ENCODE data around the gene C15orf40.

Gene C15orf40

DNA sequence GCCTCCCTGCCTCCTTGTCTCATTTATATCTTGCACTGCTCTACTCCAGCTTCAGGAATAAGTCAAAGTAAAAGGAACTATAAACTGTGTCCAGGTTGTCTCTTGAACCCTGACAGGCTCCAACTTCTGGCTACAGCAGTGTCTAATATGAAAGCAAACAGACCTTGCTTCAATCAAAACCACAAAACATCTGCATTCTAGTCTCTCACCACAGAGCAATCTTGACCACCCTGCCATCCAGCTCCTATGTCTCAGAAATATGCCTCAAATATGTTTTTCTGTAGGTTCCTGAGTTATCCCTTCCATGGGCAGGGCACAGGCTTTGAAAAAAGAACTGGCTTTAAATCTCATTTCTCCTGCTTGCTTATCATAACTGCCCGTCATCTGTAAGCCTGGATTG lies 38.4 kb downstream of the C15orf40 start:
- H3K9me3 ChIP-seq (ENCODE audit: insufficient read depth, low read length): no peaks in the 10 kb centered on the region
- no peaks in the 10 kb centered on the region for H3K79me2 ChIP-seq (ENCODE audit: low read length)
- no peaks in the 10 kb centered on the region for H3K36me3 ChIP-seq (replicated peaks; ENCODE audit: low read depth, low read length)
- no peak overlapping the region for H3K27ac ChIP-seq (ENCODE audit: low read length)
- no peak overlapping the region for H3K4me2 ChIP-seq (ENCODE audit: low read length)
- TF ChIP-seq CTCF (IDR thresholded peaks at IDR 0.05; ENCODE audit: low read depth, low read length) (no peak), EZH2phosphoT487 (IDR thresholded peaks at IDR 0.05; ENCODE audit: low read depth) (no peak)
- H3K4me1 ChIP-seq (ENCODE audit: low read length): no peaks in the 10 kb centered on the region
- no peaks in the 10 kb centered on the region for H4K20me1 ChIP-seq (ENCODE audit: insufficient read depth, low read length)
- H3K27me3 ChIP-seq (ENCODE audit: low read depth, low read length): no peaks in the 10 kb centered on the region
- H2AFZ ChIP-seq (ENCODE audit: low read depth, low read length): no peak overlapping the region
- no peak overlapping the region for H3K4me3 ChIP-seq (ENCODE audit: low read length)
- no peak overlapping the region for H3K9ac ChIP-seq (ENCODE audit: low read length)

DNA sequence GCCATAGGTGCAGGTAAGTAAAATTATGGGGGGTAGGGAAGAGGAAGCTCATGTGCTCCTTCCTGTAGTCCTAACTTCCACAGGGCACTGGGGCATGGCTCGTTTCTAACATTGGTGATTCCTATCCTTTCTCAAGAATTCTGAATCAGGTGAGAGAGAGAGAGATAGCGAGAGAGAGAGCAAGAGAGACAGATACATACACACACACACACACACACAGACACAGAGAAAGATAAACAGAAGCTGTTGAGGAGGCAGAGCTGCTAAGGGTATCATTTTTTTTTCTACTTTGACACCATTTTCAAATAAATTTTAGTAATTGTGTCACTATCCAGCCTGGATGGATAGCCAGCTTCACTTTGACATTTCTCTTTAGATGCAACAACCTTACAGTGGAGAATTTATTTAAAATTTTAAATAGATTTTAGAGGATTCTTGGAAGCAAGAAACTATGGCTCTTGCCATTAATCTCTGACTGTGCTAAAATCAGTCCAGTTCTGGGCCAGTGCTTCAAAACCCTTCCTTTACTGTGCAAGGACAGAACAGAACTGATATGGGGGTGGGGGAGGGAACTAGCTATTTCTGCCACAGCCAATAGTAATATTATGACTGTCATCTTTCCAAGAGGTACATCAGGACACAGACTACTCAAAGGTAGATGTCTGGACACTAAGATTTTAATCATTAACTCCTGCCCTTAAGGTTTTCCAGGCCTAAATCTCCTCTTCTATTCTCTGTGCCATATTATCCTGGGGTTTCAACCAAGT lies 40.0 kb downstream of the C15orf40 start:
- TF ChIP-seq CTCF (IDR thresholded peaks at IDR 0.05; ENCODE audit: low read depth, low read length) (no peak), EZH2phosphoT487 (IDR thresholded peaks at IDR 0.05; ENCODE audit: low read depth) (no peak)

DNA sequence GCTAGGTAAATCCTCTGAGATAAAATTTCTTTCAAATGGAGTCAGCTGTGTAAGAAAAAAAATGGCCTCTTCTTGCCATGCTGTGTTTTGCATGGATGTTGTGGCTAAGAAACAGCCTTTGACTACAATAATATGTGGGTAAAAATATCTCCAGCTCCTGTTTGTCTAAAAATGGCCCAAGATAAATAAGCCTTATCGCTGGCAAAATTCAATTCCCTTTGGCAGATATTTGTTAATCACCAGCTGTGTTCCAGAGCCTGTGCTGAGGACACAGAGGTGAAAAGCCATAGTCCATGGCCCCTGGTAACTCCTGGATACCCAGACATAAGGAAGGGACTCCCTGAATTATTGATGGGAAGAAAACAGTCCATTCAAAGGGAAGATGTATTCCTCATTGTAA lies 40.7 kb downstream of the C15orf40 start:
- no peaks in the 10 kb centered on the region for H3K9me3 ChIP-seq (ENCODE audit: insufficient read depth, low read length)
- H2AFZ ChIP-seq (ENCODE audit: low read depth, low read length): no peak overlapping the region
- H3K9ac ChIP-seq (ENCODE audit: low read length): no peak overlapping the region
- H3K4me1 ChIP-seq (ENCODE audit: low read length): peaks cover 7% of the 10 kb centered on the region
- H3K36me3 ChIP-seq (replicated peaks; ENCODE audit: low read depth, low read length): no peaks in the 10 kb centered on the region
- no peak overlapping the region for H3K4me3 ChIP-seq (ENCODE audit: low read length)
- no peak overlapping the region for H3K27ac ChIP-seq (ENCODE audit: low read length)
- H3K79me2 ChIP-seq (ENCODE audit: low read length): no peaks in the 10 kb centered on the region
- no peaks in the 10 kb centered on the region for H3K27me3 ChIP-seq (ENCODE audit: low read depth, low read length)
- H3K4me2 ChIP-seq (ENCODE audit: low read length): no peak overlapping the region
- TF ChIP-seq CTCF (IDR thresholded peaks at IDR 0.05; ENCODE audit: low read depth, low read length): no peak
- no peak for TF ChIP-seq EZH2phosphoT487 (IDR thresholded peaks at IDR 0.05; ENCODE audit: low read depth)
- no peaks in the 10 kb centered on the region for H4K20me1 ChIP-seq (ENCODE audit: insufficient read depth, low read length)

More for the DNA sequence above, 40.0 kb downstream of the C15orf40 start:
- H2AFZ ChIP-seq (ENCODE audit: low read depth, low read length): no peak overlapping the region
- H3K27me3 ChIP-seq (ENCODE audit: low read depth, low read length): no peaks in the 10 kb centered on the region
- H3K36me3 ChIP-seq (replicated peaks; ENCODE audit: low read depth, low read length): no peaks in the 10 kb centered on the region
- H3K79me2 ChIP-seq (ENCODE audit: low read length): no peaks in the 10 kb centered on the region
- no peaks in the 10 kb centered on the region for H3K9me3 ChIP-seq (ENCODE audit: insufficient read depth, low read length)
- H3K4me2 ChIP-seq (ENCODE audit: low read length): no peak overlapping the region
- H3K27ac ChIP-seq (ENCODE audit: low read length): no peak overlapping the region
- H4K20me1 ChIP-seq (ENCODE audit: insufficient read depth, low read length): no peaks in the 10 kb centered on the region
- H3K4me3 ChIP-seq (ENCODE audit: low read length): no peak overlapping the region
- no peak overlapping the region for H3K9ac ChIP-seq (ENCODE audit: low read length)
- H3K4me1 ChIP-seq (ENCODE audit: low read length): peaks cover 5% of the 10 kb centered on the region

DNA sequence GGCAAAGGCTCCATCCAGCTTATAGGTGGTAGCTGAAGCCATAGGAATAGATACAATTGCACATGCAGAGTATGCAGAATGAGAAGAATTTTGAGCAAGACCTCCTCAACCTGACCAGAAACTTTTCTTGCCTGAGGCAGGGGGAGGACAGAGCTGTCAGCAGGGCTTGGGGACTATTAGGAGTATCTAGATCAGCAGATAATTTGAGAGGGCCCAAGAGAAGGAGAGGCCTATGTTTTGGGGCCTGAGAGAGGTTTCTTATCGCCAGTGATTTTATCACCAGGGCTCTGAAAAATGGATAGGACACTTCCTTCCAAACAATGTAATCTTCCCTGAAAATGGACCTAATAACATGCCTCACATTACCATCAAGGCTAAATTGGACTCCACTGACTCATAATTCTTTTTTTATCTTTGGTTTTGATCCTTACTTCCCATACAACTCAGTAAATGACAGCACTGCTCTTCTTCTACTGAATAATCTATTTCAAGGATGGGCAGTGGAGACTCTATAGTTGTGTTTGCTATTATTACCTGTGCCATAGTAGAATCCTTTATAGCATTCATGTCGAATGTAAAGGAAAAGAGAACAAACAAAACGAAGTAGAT lies 41.3 kb downstream of the C15orf40 start:
- H3K79me2 ChIP-seq (ENCODE audit: low read length): no peaks in the 10 kb centered on the region
- peaks cover 7% of the 10 kb centered on the region for H3K4me1 ChIP-seq (ENCODE audit: low read length)
- H3K27me3 ChIP-seq (ENCODE audit: low read depth, low read length): no peaks in the 10 kb centered on the region
- H2AFZ ChIP-seq (ENCODE audit: low read depth, low read length): no peak overlapping the region
- H3K4me3 ChIP-seq (ENCODE audit: low read length): no peak overlapping the region
- no peaks in the 10 kb centered on the region for H3K9me3 ChIP-seq (ENCODE audit: insufficient read depth, low read length)
- no peaks in the 10 kb centered on the region for H4K20me1 ChIP-seq (ENCODE audit: insufficient read depth, low read length)
- TF ChIP-seq EZH2phosphoT487 (IDR thresholded peaks at IDR 0.05; ENCODE audit: low read depth) (no peak), CTCF (IDR thresholded peaks at IDR 0.05; ENCODE audit: low read depth, low read length) (no peak)
- H3K4me2 ChIP-seq (ENCODE audit: low read length): no peak overlapping the region
- no peak overlapping the region for H3K9ac ChIP-seq (ENCODE audit: low read length)
- no peaks in the 10 kb centered on the region for H3K36me3 ChIP-seq (replicated peaks; ENCODE audit: low read depth, low read length)
- no peak overlapping the region for H3K27ac ChIP-seq (ENCODE audit: low read length)
